C4-2B (cell line): Measurements from ENCODE around the gene ZDHHC18.

Experiments used
- ZFX ChIP-seq: fragments of 450-650 bp; IDR thresholded peaks from 2 replicates; pipeline ENCODE4 v1.6.1; 2017
- TF ChIP-seq, protein P1 (sequence below): fragments of 450-650 bp; conservative IDR thresholded peaks from 2 replicates; pipeline ENCODE4 v1.5.1; 2017; ENCODE audit warnings: mild to moderate bottlenecking

DNA sequence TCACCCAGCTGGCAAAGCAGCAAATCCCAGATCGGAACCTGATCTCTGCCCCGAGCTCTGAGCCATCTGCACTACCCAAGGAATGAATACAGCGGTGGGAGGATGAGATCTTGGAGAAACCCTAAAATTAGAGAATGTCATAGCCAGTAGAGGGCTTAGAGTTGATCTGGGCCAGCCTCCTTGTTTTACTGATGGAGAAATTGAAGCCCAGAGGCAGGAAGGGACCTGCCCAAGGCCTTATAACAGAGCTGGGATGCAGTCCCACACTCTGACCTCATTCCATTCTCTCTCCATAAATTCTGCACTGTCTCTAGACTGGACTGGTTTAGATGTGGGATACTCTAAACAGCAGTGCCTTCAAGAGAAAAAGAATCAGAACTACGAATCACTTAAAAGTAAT lies 31.7 kb downstream of the ZDHHC18 start:
- TF ChIP-seq, protein P1, sequence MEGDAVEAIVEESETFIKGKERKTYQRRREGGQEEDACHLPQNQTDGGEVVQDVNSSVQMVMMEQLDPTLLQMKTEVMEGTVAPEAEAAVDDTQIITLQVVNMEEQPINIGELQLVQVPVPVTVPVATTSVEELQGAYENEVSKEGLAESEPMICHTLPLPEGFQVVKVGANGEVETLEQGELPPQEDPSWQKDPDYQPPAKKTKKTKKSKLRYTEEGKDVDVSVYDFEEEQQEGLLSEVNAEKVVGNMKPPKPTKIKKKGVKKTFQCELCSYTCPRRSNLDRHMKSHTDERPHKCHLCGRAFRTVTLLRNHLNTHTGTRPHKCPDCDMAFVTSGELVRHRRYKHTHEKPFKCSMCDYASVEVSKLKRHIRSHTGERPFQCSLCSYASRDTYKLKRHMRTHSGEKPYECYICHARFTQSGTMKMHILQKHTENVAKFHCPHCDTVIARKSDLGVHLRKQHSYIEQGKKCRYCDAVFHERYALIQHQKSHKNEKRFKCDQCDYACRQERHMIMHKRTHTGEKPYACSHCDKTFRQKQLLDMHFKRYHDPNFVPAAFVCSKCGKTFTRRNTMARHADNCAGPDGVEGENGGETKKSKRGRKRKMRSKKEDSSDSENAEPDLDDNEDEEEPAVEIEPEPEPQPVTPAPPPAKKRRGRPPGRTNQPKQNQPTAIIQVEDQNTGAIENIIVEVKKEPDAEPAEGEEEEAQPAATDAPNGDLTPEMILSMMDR = no peak
- TF ChIP-seq ZFX = no peak
